ENCODE measurements around the gene MACROD2.

DNA sequence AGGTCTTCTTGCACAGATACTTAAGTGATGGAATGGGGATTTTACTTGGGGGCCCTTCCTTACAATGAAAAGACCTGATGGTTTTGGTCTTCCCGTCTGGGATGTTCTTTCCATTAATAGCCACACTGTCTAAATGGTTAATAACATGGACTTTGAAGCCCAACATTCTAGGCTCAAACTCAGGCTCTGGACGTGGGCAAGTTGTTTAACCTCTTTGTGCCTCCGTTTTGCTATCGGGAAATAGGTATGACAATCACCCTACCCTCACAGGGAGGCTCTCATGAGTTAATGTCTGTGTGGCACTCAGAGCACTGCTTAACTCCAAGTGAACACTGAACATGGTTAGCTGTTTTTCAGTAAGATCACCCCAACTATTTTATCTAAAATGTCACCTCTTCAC is 702.8 kb downstream of the MACROD2 start:
- no peak for TF ChIP-seq TAF1 (IDR thresholded peaks at IDR 0.05; ENCODE audit: borderline replicate concordance, insufficient read depth, low read length)
- TF ChIP-seq POLR2AphosphoS5 (IDR thresholded peaks at IDR 0.05; ENCODE audit: low read depth, low read length): no peak
- TF ChIP-seq, protein P1, sequence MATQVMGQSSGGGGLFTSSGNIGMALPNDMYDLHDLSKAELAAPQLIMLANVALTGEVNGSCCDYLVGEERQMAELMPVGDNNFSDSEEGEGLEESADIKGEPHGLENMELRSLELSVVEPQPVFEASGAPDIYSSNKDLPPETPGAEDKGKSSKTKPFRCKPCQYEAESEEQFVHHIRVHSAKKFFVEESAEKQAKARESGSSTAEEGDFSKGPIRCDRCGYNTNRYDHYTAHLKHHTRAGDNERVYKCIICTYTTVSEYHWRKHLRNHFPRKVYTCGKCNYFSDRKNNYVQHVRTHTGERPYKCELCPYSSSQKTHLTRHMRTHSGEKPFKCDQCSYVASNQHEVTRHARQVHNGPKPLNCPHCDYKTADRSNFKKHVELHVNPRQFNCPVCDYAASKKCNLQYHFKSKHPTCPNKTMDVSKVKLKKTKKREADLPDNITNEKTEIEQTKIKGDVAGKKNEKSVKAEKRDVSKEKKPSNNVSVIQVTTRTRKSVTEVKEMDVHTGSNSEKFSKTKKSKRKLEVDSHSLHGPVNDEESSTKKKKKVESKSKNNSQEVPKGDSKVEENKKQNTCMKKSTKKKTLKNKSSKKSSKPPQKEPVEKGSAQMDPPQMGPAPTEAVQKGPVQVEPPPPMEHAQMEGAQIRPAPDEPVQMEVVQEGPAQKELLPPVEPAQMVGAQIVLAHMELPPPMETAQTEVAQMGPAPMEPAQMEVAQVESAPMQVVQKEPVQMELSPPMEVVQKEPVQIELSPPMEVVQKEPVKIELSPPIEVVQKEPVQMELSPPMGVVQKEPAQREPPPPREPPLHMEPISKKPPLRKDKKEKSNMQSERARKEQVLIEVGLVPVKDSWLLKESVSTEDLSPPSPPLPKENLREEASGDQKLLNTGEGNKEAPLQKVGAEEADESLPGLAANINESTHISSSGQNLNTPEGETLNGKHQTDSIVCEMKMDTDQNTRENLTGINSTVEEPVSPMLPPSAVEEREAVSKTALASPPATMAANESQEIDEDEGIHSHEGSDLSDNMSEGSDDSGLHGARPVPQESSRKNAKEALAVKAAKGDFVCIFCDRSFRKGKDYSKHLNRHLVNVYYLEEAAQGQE (IDR thresholded peaks at IDR 0.05; ENCODE audit: insufficient read depth in 1 of 2, low read depth in 2 of 2, low read length in 2 of 2): no peak
- TF ChIP-seq SIN3A (IDR thresholded peaks at IDR 0.05; ENCODE audit: borderline replicate concordance, insufficient read depth, low read length): no peak
